HG03575 (cell line): ENCODE data around the gene MMP28.

Experiments used
- ATAC-seq: cut with Tn5 transposase; IDR thresholded peaks from one replicate; pipeline ENCODE4 v1.9.1; 2021; ENCODE audit not compliant: unreplicated experiment, insufficient number of reproducible peaks, low FRiP score; ENCODE audit errors: extremely low read depth

MMP28 gene

GRCh38 chr17:35749560-35750412 lies 45.7 kb downstream of the MMP28 start:
- no peak for ATAC-seq

GRCh38 chr17:35748979-35749378 lies 46.5 kb downstream of the MMP28 start:
- no peak for ATAC-seq

- no peak for ATAC-seq
These were observed 47.0 kb downstream of the MMP28 start for GRCh38 chr17:35748341-35748841.

GRCh38 chr17:35747540-35748017 lies 47.9 kb downstream of the MMP28 start:
- ATAC-seq: no peak

GRCh38 chr17:35745749-35746320 lies 49.6 kb downstream of the MMP28 start:
- ATAC-seq: no peak

GRCh38 chr17:35745246-35745645 lies 50.2 kb downstream of the MMP28 start:
- no peak for ATAC-seq

- ATAC-seq: no peak
These were observed 50.6 kb downstream of the MMP28 start for GRCh38 chr17:35744830-35745229.

GRCh38 chr17:35743626-35744328 lies 51.7 kb downstream of the MMP28 start:
- no peak for ATAC-seq

GRCh38 chr17:35742896-35743477 lies 52.5 kb downstream of the MMP28 start:
- no peak for ATAC-seq

GRCh38 chr17:35742496-35742895 lies 52.9 kb downstream of the MMP28 start:
- no peak for ATAC-seq

- ATAC-seq: no peak
These were observed 54.2 kb downstream of the MMP28 start for GRCh38 chr17:35740997-35741931.

- ATAC-seq: no peak
These were observed 55.2 kb downstream of the MMP28 start for GRCh38 chr17:35740216-35740615.

- no peak for ATAC-seq
These were observed 56.8 kb downstream of the MMP28 start for GRCh38 chr17:35738519-35739133.

GRCh38 chr17:35736236-35736635 lies 59.2 kb downstream of the MMP28 start:
- no peak for ATAC-seq

- ATAC-seq: no peak
These were observed 60.2 kb downstream of the MMP28 start for GRCh38 chr17:35735036-35735805.

GRCh38 chr17:35734396-35734795 lies 61.0 kb downstream of the MMP28 start:
- ATAC-seq: no peak

GRCh38 chr17:35733366-35733765 lies 62.1 kb downstream of the MMP28 start:
- ATAC-seq: no peak
